ENCODE measurements around the gene SUN2. TPM values are rescaled to one million over a fixed set of nuclear protein-coding genes. Genes with fewer than 3 reads are reported as not detected.

The SUN2 gene
- total and polyA plus RNA-seq, 2 of the 4 experiments (the other 2 are of a cell fraction) = 27.8 to 50.0 TPM

DNA sequence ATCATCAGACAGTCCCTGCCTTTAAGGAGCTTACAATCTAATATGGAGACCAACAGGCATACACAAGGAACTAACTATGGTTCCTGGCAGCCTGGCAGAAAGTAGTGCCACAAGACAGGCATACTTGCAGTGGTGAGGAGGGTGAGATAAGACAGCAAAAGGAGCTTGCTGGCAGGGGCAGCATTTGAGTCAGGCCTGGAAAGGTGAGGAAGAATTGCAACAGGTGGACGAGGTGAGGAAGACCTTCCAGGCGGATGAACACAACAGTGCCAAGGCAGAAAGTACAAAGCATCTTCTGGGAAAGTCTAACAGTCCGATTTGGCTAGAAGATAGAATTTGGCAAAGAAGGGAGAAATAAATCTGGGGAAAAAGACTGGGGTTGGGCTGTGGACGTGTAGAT is 33.8 kb upstream of the SUN2 start:
- Histone ChIP-seq H3K36me3 (ENCODE audit: control insufficient read depth, insufficient read depth, low read length) (peaks cover 6% of the 10 kb centered on the region), H3K9ac (ENCODE audit: low read depth, low read length) (no peak overlapping the region), H3K9me1 (ENCODE audit: insufficient read depth, low read length) (peaks cover 34% of the 10 kb centered on the region), H2BK15ac (ENCODE audit: low read depth, low read length) (no peak overlapping the region), H3K79me1 (ENCODE audit: low read depth in 1 of 2, low read length in 2 of 2) (peaks cover 12 to 55% of the 10 kb centered on the region in 2 experiments), H2AK9ac (replicated peaks; ENCODE audit: low read depth, low read length, poor library complexity) (peak overlapping the region; percentile 30), H3K27ac (ENCODE audit: insufficient read depth, low read length) (no peak overlapping the region), H3K4me1 (ENCODE audit: control insufficient read depth, insufficient read depth, low read length) (peaks cover 16% of the 10 kb centered on the region), H3K23ac (ENCODE audit: low read depth, low read length) (no peak overlapping the region), H4K8ac (ENCODE audit: low read depth in 2 of 2, low read length in 2 of 2) (no peak overlapping the region), H3K14ac (replicated peaks; ENCODE audit: low read depth, low read length) (no peak overlapping the region), H2BK5ac (ENCODE audit: low read depth, low read length, poor library complexity, severe bottlenecking) (no peak overlapping the region), H2BK120ac (ENCODE audit: low read depth, low read length) (no peak overlapping the region), H3K18ac (ENCODE audit: low read depth, low read length) (no peak overlapping the region), H3K56ac (ENCODE audit: extremely low read depth, insufficient read depth, low read length) (no peak overlapping the region), H4K5ac (ENCODE audit: low read depth, low read length) (no peak overlapping the region), H3K4ac (ENCODE audit: low read depth, low read length) (no peak overlapping the region), H3K4me2 (ENCODE audit: low read depth, low read length) (no peak overlapping the region), H4K91ac (ENCODE audit: insufficient read depth, low read depth, low read length) (no peak overlapping the region), H3K27me3 (ENCODE audit: control insufficient read depth, insufficient read depth, low read length) (no peaks in the 10 kb centered on the region), H4K20me1 (ENCODE audit: insufficient read depth, low read length) (peaks cover 7% of the 10 kb centered on the region; the same call in 1 of the 2 replicates), H3K4me3 (ENCODE audit: insufficient read depth, low read depth, low read length) (no peak overlapping the region), H3K9me3 (ENCODE audit: control insufficient read depth, insufficient read depth, low read length) (no peaks in the 10 kb centered on the region), H2AK5ac (ENCODE audit: low read depth, low read length) (peak overlapping the region; percentile 5; the same call in 1 of the 2 replicates), H2BK20ac (ENCODE audit: low read depth, low read length) (no peak overlapping the region), H2AFZ (replicated peaks; ENCODE audit: low read length, poor library complexity) (no peak overlapping the region)
- WGBS, 2 experiments (ENCODE audit: extremely low coverage in 2 of 2, insufficient read length in 1 of 2) = 100% methylated on average over 2 of the region's 4 CpGs; no CpG with 5 or more reads in 1 of the 2 experiments
- dilution Hi-C loops (cut with HindIII; ENCODE audit: low sequenced_read_pairs, unreplicated experiment) (no loop called here), intact Hi-C loops (cut with micrococcal nuclease) (loop anchor here (5.0 kb wide), 1 partner anchor 53 kb away; the partner anchor contains the start of gene NPTXR), in situ Hi-C loops (cut with MboI; ENCODE audit: low sequenced_read_pairs) (no loop called here)
- no peak for TF ChIP-seq FOS (IDR thresholded peaks at IDR 0.05; ENCODE audit: low read depth, low read length)
- TF ChIP-seq, protein P1, sequence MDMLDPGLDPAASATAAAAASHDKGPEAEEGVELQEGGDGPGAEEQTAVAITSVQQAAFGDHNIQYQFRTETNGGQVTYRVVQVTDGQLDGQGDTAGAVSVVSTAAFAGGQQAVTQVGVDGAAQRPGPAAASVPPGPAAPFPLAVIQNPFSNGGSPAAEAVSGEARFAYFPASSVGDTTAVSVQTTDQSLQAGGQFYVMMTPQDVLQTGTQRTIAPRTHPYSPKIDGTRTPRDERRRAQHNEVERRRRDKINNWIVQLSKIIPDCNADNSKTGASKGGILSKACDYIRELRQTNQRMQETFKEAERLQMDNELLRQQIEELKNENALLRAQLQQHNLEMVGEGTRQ (IDR thresholded peaks at IDR 0.05; ENCODE audit: low read depth, low read length) = no peak
- TF ChIP-seq, protein P2, sequence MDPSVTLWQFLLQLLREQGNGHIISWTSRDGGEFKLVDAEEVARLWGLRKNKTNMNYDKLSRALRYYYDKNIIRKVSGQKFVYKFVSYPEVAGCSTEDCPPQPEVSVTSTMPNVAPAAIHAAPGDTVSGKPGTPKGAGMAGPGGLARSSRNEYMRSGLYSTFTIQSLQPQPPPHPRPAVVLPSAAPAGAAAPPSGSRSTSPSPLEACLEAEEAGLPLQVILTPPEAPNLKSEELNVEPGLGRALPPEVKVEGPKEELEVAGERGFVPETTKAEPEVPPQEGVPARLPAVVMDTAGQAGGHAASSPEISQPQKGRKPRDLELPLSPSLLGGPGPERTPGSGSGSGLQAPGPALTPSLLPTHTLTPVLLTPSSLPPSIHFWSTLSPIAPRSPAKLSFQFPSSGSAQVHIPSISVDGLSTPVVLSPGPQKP (IDR thresholded peaks at IDR 0.05; ENCODE audit: borderline replicate concordance, low read depth, low read length) = no peak
- TF ChIP-seq CEBPB (IDR thresholded peaks at IDR 0.05; ENCODE audit: low read depth, low read length) = no peak
- TF ChIP-seq SMC3 (IDR thresholded peaks at IDR 0.05; ENCODE audit: low read depth, low read length) = no peak
- no peak for TF ChIP-seq BHLHE40 (IDR thresholded peaks at IDR 0.05; ENCODE audit: low read depth, low read length)
- no peak for TF ChIP-seq RFX5 (IDR thresholded peaks at IDR 0.05; ENCODE audit: low read depth, low read length)
- TF ChIP-seq, protein P3, sequence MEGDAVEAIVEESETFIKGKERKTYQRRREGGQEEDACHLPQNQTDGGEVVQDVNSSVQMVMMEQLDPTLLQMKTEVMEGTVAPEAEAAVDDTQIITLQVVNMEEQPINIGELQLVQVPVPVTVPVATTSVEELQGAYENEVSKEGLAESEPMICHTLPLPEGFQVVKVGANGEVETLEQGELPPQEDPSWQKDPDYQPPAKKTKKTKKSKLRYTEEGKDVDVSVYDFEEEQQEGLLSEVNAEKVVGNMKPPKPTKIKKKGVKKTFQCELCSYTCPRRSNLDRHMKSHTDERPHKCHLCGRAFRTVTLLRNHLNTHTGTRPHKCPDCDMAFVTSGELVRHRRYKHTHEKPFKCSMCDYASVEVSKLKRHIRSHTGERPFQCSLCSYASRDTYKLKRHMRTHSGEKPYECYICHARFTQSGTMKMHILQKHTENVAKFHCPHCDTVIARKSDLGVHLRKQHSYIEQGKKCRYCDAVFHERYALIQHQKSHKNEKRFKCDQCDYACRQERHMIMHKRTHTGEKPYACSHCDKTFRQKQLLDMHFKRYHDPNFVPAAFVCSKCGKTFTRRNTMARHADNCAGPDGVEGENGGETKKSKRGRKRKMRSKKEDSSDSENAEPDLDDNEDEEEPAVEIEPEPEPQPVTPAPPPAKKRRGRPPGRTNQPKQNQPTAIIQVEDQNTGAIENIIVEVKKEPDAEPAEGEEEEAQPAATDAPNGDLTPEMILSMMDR (conservative IDR thresholded peaks at IDR 0.05; ENCODE audit: low read depth, low read length) = no peak
- no peak for TF ChIP-seq NFE2L2 (IDR thresholded peaks at IDR 0.05; ENCODE audit: low read depth, low read length)
- no peak for ATAC-seq (ENCODE audit: low read depth)
- CTCF ChIA-PET = interaction anchor here (0.6 kb wide), 1 partner anchor 76 kb away, joined by 3 read pairs; no protein-coding TSS in a partner anchor
- no peak for DNase-seq
- POLR2A ChIA-PET (ENCODE audit: unreplicated experiment) = no interaction called here
- no TSS peak for BruUV-seq (replicated peaks)
